ENCODE measurements around the gene ZNF485. TPM values are rescaled to one million over a fixed set of nuclear protein-coding genes. Genes with fewer than 3 reads are reported as not detected.
"Not testable (repeated sequence)": the region's sequence is repeated elsewhere in the genome, so short reads cannot be mapped to it uniquely, and the experiment has no call there.

The ZNF485 gene
- total RNA-seq, 2 experiments from 2014 or later, result 8.1 to 8.7 TPM

DNA sequence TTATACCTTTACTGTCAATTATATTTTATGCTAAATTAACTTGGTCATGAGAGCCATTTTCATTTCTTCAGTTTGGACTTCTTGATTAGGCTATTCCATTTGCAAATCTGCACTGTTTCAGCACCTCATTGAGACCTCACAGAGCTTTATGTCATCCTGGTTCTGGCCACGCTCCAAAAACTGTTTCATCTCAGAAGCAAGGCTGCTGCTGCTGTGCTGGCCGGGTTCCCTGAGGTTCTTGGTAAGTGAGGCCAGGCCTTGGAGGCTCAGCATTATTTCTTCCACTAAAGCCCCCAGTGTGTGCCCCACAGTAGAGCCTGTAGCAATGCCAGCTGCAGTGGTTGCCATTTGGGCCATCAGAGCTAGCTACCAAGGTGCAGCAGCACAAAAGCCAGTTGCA is 7.8 kb upstream of the ZNF485 start:
- peaks cover 26% of the 10 kb centered on the region for H3K4me1 Mint-ChIP-seq (ENCODE audit: low read depth)
- no peak overlapping the region for H3K27ac Mint-ChIP-seq
- POLR2A ChIA-PET, result interaction anchor here (1.1 to 2.1 kb wide), 3 partner anchors 8 to 22 kb away, joined by 3 to 6 read pairs (median 3); partner anchors contain the start of gene ZNF485
- H3K36me3 Mint-ChIP-seq (ENCODE audit: low read depth), result peaks cover 1% of the 10 kb centered on the region
- no peaks in the 10 kb centered on the region for H3K27me3 Mint-ChIP-seq
- DNase-seq (no peak), ATAC-seq (no peak)
- CTCF ChIA-PET, result no interaction called here
- peaks cover 5% of the 10 kb centered on the region for H3K9me3 Mint-ChIP-seq
- H3K4me3 Mint-ChIP-seq, result no peak overlapping the region
- TF ChIP-seq, protein P1, sequence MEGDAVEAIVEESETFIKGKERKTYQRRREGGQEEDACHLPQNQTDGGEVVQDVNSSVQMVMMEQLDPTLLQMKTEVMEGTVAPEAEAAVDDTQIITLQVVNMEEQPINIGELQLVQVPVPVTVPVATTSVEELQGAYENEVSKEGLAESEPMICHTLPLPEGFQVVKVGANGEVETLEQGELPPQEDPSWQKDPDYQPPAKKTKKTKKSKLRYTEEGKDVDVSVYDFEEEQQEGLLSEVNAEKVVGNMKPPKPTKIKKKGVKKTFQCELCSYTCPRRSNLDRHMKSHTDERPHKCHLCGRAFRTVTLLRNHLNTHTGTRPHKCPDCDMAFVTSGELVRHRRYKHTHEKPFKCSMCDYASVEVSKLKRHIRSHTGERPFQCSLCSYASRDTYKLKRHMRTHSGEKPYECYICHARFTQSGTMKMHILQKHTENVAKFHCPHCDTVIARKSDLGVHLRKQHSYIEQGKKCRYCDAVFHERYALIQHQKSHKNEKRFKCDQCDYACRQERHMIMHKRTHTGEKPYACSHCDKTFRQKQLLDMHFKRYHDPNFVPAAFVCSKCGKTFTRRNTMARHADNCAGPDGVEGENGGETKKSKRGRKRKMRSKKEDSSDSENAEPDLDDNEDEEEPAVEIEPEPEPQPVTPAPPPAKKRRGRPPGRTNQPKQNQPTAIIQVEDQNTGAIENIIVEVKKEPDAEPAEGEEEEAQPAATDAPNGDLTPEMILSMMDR (IDR thresholded peaks at IDR 0.05), result no peak
- intact Hi-C loops (cut with micrococcal nuclease), result no loop called here

DNA sequence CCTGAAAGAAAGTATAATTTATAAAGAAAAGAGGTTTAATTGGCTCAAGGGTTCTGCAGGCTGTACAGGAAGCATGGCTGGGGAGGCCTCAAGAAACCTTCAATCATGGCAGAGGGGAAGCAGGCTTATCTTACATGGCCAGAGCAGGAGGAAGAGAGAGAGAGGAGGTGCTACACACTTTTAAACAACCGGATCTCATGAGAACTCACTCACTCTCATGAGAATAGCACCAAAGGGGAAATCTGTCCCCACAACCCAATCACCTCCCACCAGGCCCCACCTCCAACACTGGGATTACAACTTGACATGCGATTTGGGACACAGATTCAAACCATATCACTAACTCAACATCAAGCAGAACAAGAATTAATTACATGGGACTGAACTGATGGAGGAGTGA is 6.9 kb upstream of the ZNF485 start:
- Mint-ChIP-seq H3K36me3 (ENCODE audit: low read depth) (peaks cover 1% of the 10 kb centered on the region), H3K9me3 (peaks cover 3% of the 10 kb centered on the region), H3K27ac (no peak overlapping the region), H3K27me3 (no peaks in the 10 kb centered on the region), H3K4me1 (ENCODE audit: low read depth) (peaks cover 26% of the 10 kb centered on the region), H3K4me3 (no peak overlapping the region)
- POLR2A ChIA-PET, result interaction anchor here (1.3 kb wide), 1 partner anchor 48 kb away, joined by 3 read pairs; no protein-coding TSS in a partner anchor
- intact Hi-C loops (cut with micrococcal nuclease), result no loop called here
- TF ChIP-seq, protein P1 (IDR thresholded peaks at IDR 0.05), result no peak
- CTCF ChIA-PET, result no interaction called here
- no peak for ATAC-seq
- no peak for DNase-seq

DNA sequence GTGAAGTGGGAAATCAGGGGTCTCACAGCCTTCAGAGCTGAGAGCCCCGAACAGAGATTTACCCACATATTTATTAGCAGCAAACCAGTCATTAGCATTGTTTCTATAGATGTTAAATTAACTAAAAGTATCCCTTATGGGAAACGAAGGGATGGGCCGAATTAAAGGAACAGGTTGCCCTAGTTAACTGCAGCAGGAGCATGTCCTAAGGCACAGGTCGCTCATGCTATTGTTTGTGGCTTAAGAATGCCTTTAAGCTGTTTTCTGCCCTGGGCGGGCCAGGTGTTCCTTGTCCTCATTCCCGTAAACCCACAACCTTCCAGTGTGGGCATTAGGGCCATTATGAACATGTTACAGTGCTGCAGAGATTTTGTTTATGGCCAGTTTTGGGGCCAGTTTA is 4.7 kb upstream of the ZNF485 start:
- DNase-seq; intact Hi-C loops (cut with micrococcal nuclease); H3K27me3 Mint-ChIP-seq; H3K4me3 Mint-ChIP-seq; H3K9me3 Mint-ChIP-seq; H3K27ac Mint-ChIP-seq; CTCF ChIA-PET; ATAC-seq; H3K36me3 Mint-ChIP-seq (ENCODE audit: low read depth): not testable (repeated sequence)
- peaks cover 11% of the 10 kb centered on the region for H3K4me1 Mint-ChIP-seq (ENCODE audit: low read depth)
- POLR2A ChIA-PET, result interaction anchor here (0.5 kb wide), 1 partner anchor 16 kb away, joined by 3 read pairs; no protein-coding TSS in a partner anchor

DNA sequence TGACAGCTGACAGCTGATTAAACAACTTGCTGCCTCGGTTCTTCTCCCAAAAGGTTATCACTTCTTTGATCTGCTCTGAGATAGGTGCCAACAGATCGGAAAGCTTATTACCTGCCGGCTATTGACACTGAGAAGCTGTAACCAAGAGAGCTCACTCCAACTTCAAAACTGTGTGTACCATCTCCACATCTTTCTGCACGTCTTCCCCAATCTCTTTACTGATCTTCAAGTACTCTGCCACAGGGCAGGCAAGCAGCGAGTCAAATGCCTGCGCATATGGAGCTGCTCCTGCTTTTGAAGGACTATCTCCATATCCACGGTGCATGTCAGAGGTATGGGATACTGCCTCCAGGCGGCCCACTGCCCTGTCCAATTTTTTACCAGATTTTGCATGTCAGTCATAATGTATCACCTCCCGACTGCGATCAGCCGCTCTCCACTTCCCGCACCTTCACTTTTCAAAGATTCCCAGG is 352 bp upstream of the ZNF485 start:
- Mint-ChIP-seq H3K36me3 (ENCODE audit: low read depth) (peaks cover 38% of the 10 kb centered on the region), H3K9me3 (peaks cover 4% of the 10 kb centered on the region), H3K27ac (peak overlapping the region; percentile 86), H3K27me3 (no peaks in the 10 kb centered on the region), H3K4me1 (ENCODE audit: low read depth) (peaks cover 35% of the 10 kb centered on the region), H3K4me3 (peak overlapping the region; percentile 81)
- POLR2A ChIA-PET, result interaction anchor here (0.9 to 2.7 kb wide), 3 partner anchors 8 to 42 kb away, joined by 3 to 11 read pairs (median 6); no protein-coding TSS in a partner anchor
- no peak for DNase-seq
- ATAC-seq, result peak; percentile 41
- CTCF ChIA-PET, result no interaction called here
- TF ChIP-seq, protein P1 (IDR thresholded peaks at IDR 0.05), result no peak
- intact Hi-C loops (cut with micrococcal nuclease), result loop anchor here (5.0 kb wide), 1 partner anchor 34 kb away; the partner anchor contains the start of gene ZNF239

DNA sequence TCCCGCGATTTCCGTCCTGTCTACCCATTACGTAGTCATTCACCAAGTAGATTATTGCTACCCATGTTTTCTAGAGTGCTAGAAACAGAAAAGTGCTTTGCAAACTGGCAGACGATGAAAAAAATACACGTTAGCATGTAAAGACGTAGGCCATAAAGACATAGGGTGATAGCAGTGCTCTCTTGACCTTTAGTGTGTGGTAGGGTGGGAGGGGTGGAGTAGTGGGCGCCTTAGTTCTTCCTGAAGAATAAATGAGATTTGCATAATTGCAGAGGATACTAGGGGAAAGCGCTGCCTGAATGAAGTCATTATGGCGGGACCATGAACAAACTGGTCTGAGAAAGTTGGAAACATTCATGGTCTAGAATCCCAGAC is 948 bp downstream of the ZNF485 start:
- Mint-ChIP-seq H3K9me3 (peaks cover 8% of the 10 kb centered on the region), H3K36me3 (ENCODE audit: low read depth) (peaks cover 49% of the 10 kb centered on the region), H3K4me3 (peak overlapping the region; percentile 81), H3K4me1 (ENCODE audit: low read depth) (peaks cover 37% of the 10 kb centered on the region), H3K27me3 (no peaks in the 10 kb centered on the region), H3K27ac (peak overlapping the region; percentile 86)
- ChIA-PET POLR2A (interaction anchor here (0.9 to 2.7 kb wide), 5 partner anchors 10 to 32 kb away, joined by 3 to 11 read pairs (median 6); partner anchors contain the start of gene ZNF239), CTCF (interaction anchor here (0.8 to 1.3 kb wide), 3 partner anchors 10 to 33 kb away, joined by 4 to 5 read pairs (median 4); partner anchors contain the start of gene ZNF239)
- DNase-seq (no peak), ATAC-seq (no peak)
- TF ChIP-seq, protein P1 (IDR thresholded peaks at IDR 0.05), result no peak
- intact Hi-C loops (cut with micrococcal nuclease), result loop anchor here (5.0 kb wide), 1 partner anchor 35 kb away; the partner anchor contains the start of gene ZNF239

Data from activated CD8-positive, alpha-beta T cell treated with anti-CD3 and anti-CD28 coated beads for 36 hours (primary cell).